SIG-M5 treated with dmso at 0.1 percent for 504 hours (cell line): ENCODE data around the gene ZFP37.
"Not testable (repeated sequence)": the region's sequence is repeated elsewhere in the genome, so short reads cannot be mapped to it uniquely, and the experiment has no call there.

Experiments used
- DNase-seq: peaks from one replicate; lab custom pipeline; 2025; ENCODE audit not compliant: unreplicated experiment; lab: John Stamatoyannopoulos, UW

ZFP37 gene

GRCh38 chr9:113056191-113057106, at the start of gene ZFP37:
Gene ZFP37, minus strand, starts transcription at chr9:113056724. Its CDS starts 36 bp downstream, at chr9:113056688.
- DNase-seq = peak; percentile 50

DNA sequence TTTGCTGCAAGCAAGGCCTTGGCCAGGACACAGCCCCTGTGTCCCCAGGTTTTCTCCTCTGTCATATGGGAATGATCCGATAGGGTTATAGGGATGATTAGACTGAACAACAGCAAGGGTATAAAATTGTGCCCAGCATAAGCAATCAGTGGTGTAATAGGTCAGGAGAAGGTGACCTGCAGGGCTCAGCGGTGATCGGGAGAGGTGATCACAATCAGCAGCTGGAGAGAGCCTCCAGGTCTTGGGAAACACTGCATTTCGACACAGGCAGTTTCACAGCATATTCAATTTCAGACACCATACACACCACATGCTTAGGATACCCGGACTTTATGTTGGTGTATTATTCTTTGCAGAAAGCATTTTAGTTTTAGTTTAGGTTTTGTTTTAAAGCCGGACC, 48.8 kb upstream of the ZFP37 start:
- not testable (repeated sequence) for DNase-seq

DNA sequence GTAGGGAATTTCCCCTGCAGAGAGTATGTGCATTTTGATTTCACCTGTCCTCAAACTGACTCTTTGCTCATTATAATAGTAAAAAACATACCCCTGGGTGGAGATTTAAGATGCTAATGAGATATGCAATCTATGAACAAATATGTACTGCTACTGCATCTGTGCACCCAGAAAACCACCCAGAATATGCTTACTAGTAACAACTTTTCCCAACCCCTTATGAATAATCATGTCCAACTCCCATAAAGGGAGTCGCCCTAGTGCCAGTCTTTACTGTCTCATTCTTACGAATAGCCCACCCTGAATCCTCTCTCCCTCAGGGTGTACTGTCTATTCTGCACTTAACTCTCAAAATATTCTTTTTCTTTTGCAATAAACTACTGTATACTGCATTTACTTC, 39.0 kb upstream of the ZFP37 start:
- no peak for DNase-seq

GRCh38 chr9:113089924-113090323, 33.4 kb upstream of the ZFP37 start:
- not testable (repeated sequence) for DNase-seq

- not testable (repeated sequence) for DNase-seq
Measured at GRCh38 chr9:113089143-113089505, 32.6 kb upstream of the ZFP37 start.

- not testable (repeated sequence) for DNase-seq
Measured at GRCh38 chr9:113088456-113089142, 32.1 kb upstream of the ZFP37 start.

DNA sequence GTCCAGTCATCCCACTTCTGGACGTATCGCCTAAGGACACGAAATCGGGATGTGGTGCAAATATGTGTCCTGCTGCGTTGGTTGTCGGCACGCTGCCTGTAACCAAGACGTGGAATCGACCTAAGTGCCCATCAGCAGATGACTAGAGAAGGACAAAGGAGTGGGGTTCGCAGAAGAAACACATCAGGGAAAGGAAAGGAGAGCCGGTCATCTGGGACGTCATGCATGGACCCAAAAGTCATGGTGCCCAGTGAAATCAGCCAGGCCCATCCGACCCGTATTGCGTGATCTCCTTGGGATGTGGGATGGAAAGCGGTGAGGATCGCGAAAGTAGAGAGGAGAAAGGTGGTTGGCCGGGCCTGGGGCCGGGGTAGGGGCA, 6.4 kb upstream of the ZFP37 start:
- not testable (repeated sequence) for DNase-seq

- not testable (repeated sequence) for DNase-seq
Measured at GRCh38 chr9:113062256-113062931, 5.9 kb upstream of the ZFP37 start.

GRCh38 chr9:113061072-113061850, 4.7 kb upstream of the ZFP37 start:
- not testable (repeated sequence) for DNase-seq

DNA sequence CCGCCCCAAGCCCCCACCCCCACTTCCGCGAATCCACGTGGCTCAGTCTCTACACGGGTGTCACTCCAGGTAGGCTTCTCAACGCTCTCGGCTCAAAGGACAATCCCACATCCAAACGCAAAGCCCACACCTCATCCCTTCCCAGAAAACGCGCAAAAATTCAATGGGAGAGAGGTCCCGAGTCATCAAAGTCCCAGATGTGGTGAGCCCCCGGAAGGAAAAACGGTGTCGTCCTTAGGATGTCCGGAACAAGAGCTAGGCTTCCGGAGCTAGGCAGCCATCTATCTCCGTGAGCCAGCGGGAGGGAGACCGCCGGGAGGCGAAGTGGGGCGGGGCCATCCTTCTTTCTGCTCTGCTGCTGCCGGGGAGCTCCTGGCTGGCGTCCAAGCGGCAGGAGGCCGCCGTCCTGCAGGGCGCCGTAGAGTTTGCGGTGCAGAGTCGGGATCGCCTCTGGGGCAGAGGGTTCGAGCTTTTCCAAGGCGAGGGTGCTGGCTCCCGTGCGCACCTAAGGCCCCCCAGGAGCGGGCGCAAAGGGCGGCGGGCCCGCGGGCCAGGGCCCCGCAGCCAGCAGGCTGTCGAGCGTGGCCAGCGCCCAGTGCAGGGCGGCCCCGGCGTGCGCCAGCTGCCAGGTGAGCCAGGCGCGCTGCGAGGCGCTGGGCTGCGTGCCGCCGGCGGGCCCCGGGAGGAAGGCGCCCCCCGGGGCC, 3.2 kb upstream of the ZFP37 start:
- not testable (repeated sequence) for DNase-seq

DNA sequence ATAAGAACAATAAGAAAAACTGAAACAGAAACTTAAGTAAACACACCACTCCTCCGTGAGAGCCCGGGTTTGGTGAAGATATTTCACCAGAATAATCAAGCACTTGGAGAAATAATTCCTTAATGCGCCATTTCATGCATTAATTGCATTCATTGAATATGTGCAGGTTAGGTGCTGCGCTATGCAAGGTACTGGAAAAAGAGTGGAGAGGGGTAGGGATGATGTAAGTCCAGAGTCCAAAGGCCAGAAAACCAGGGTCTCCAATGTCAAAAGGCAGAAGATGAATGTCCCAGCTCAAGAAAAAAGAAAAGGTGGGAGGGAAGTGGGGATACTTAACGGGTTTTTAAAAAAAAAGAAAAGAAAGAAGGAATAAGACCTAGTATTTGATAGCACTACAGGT, 669 bp upstream of the ZFP37 start:
- DNase-seq = no peak

GRCh38 chr9:113042884-113043657, 13.5 kb downstream of the ZFP37 start:
- DNase-seq = no peak

DNA sequence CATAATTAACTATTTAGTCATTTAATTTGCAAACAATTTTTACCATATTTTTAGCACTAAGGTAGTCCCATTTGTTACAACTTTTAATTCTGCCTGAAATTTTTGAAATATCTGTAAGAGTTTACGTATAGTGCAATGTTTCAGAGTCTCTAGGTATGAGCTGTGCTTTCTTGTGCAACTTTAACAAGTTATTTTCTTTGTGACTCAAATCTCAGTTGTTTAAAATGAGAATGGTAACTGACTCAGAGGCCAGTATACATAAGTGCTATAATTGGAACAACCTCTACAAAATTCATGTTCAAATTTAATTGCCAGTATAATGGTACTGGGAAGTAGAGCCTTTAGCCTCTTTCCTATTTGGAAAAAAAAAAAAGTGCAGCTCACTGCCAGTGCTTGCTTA, 30.3 kb downstream of the ZFP37 start:
- DNase-seq = no peak

- DNase-seq = no peak
Measured at GRCh38 chr9:113018247-113018646, 38.3 kb downstream of the ZFP37 start.

GRCh38 chr9:113012492-113012891, 44.0 kb downstream of the ZFP37 start:
- DNase-seq = no peak

- DNase-seq = no peak
Measured at GRCh38 chr9:113011911-113012381, 44.6 kb downstream of the ZFP37 start, which contains the start of gene ZNF883. Gene ZNF883, minus strand, starts transcription at chr9:113012192.

DNA sequence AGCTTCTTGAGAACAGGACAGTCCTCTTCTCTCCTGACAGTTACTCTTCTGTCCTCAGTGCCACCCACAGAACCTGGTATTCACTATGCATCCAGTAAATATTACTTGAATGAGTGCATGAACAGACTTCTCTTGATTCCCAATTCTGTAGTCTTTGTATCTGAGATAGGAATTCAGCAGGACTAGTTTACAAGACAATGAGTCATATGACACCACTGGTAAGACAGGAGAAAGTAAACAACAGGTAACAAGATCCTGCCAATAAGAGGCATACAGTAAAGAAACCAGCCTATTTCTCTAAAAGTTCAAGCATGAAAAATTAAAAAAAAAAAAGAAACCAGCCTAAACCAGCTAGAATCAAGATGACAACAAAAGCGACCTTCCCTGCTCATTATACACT, 50.7 kb downstream of the ZFP37 start:
- DNase-seq = no peak

GRCh38 chr9:112997236-112997941, 59.1 kb downstream of the ZFP37 start:
- no peak for DNase-seq
